PC-9 (cell line): Measurements from ENCODE around the gene FARS2. TPM values are rescaled to one million over a fixed set of nuclear protein-coding genes. Genes with fewer than 3 reads are reported as not detected.

Source experiments
- BruUV-seq: library from RNA; stranded (reverse); fragments of 400-500 nt; replicated peaks from 2 replicates; lab custom pipeline; 2021; lab: Mats Ljungman, UMichigan
- CTCF ChIA-PET: fragments of 300-600 bp; sonication (Branson Sonifier 250); formaldehyde crosslinking; loops from one replicate; lab custom pipeline; 2022; ENCODE audit warnings: antibody characterized with exemption; lab: Charles Lee
- POLR2A ChIA-PET: fragments of 300-600 bp; sonication (Branson Sonifier 250); formaldehyde crosslinking; loops from one replicate; lab custom pipeline; 2022; ENCODE audit warnings: antibody characterized with exemption; ENCODE audit not compliant: unreplicated experiment; lab: Charles Lee
- DNase-seq, 2 experiments: peaks; one replicate each; pipeline versions ENCODE4 v3.0.0 to v3.0.0-alpha.2; 2015 to 2022; ENCODE audit warnings: mixed read lengths in 1 of 2
- H2AFZ ChIP-seq: fragments of 200-600 bp; sonication (generic); 2 replicates; pipeline ENCODE4 v1.8.1; 2017; ENCODE audit warnings: antibody characterized with exemption
- H3F3A ChIP-seq: fragments of 200-600 bp; sonication (generic); 2 replicates; pipeline ENCODE4 v1.8.1; 2017; ENCODE audit warnings: antibody characterized with exemption, mild to moderate bottlenecking, low read depth; ENCODE audit not compliant: insufficient read depth
- H3K27ac ChIP-seq: fragments of 200-600 bp; sonication (generic); 2 replicates; pipeline ENCODE4 v1.6.1; 2016; ENCODE audit warnings: mixed run types
- H3K27me3 ChIP-seq: fragments of 200-600 bp; sonication (generic); 2 replicates; pipeline ENCODE4 v1.6.1; 2016; ENCODE audit warnings: low read depth, mixed run types; ENCODE audit not compliant: insufficient read depth
- H3K36me3 ChIP-seq: fragments of 200-600 bp; sonication (generic); 2 replicates; pipeline ENCODE4 v1.6.1; 2016; ENCODE audit warnings: low read depth, mixed run types
- H3K4me1 ChIP-seq: fragments of 200-600 bp; sonication (generic); replicated peaks from 2 replicates; pipeline ENCODE4 v1.6.1; 2016; ENCODE audit warnings: mixed run types; ENCODE audit not compliant: insufficient read depth
- H3K4me2 ChIP-seq: fragments of 200-600 bp; sonication (generic); 2 replicates; pipeline ENCODE4 v1.6.1; 2017; ENCODE audit warnings: mixed run types
- H3K4me3 ChIP-seq: fragments of 200-600 bp; sonication (generic); 2 replicates; pipeline ENCODE4 v1.6.1; 2016; ENCODE audit warnings: mixed run types
- H3K79me2 ChIP-seq: fragments of 200-600 bp; sonication (generic); 2 replicates; pipeline ENCODE4 v1.6.1; 2017; ENCODE audit warnings: low read depth, mixed run types
- H3K9me2 ChIP-seq: fragments of 200-600 bp; sonication (generic); 2 replicates; pipeline ENCODE4 v1.8.1; 2017; ENCODE audit warnings: mild to moderate bottlenecking; ENCODE audit not compliant: insufficient read depth
- H3K9me3 ChIP-seq: fragments of 200-600 bp; sonication (generic); 2 replicates; pipeline ENCODE4 v1.8.1; 2016; ENCODE audit warnings: low read depth; ENCODE audit not compliant: insufficient read depth
- H4K20me1 ChIP-seq: fragments of 200-600 bp; sonication (generic); 2 replicates; pipeline ENCODE4 v1.8.1; 2017; ENCODE audit not compliant: insufficient read depth
- EZH2 ChIP-seq: fragments of 200-600 bp; sonication (generic); IDR thresholded peaks from 2 replicates; pipeline ENCODE4 v1.8.0; 2017; ENCODE audit warnings: antibody characterized with exemption, low read depth
- intact Hi-C: fragments of 100-400 bp; cut with micrococcal nuclease; formaldehyde crosslinking; loops from one replicate; pipeline ENCODE4 v1.10.0; 2022; ENCODE audit not compliant: unreplicated experiment
- total RNA-seq: library from RNA; stranded (reverse); gene quantifications from 2 replicates; pipeline ENCODE4 v1.2.3, GENCODE V29; 2021
- TF ChIP-seq, protein P1 (sequence below): fragments of 200-600 bp; sonication (generic); conservative IDR thresholded peaks from 2 replicates; pipeline ENCODE4 v1.6.1; 2017; ENCODE audit warnings: mixed run types, antibody characterized with exemption, mild to moderate bottlenecking, moderate library complexity

The FARS2 gene
- total RNA-seq, 1 experiment from 2014 or later, result 26.7 TPM

DNA sequence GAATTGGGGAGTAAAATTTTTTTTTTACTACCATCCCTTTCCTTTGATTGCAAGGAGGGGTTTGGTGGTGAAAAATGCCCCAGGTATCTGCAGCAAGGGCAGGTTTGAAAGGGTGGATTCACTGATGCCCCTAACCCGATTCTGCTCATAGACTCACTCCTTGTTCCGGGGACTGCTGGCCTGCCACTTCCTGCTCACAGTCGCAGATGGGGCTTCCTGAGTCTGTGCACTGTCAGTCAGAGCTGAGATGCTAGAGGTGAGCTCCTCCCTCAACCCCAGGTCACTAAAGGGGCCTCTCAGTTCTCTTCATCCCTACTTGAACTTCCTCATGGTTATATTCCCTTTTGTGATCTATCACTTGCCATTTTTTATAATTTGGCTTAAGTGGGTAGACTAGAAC lies 357.9 kb downstream of the FARS2 start:
- Histone ChIP-seq H3K4me3 (no peak overlapping the region), H3K27ac (no peak overlapping the region), H4K20me1 (no peaks in the 10 kb centered on the region), H3K9me3 (no peaks in the 10 kb centered on the region), H2AFZ (no peak overlapping the region), H3K79me2 (no peaks in the 10 kb centered on the region), H3K27me3 (no peaks in the 10 kb centered on the region), H3K4me2 (no peak overlapping the region), H3F3A (no peaks in the 10 kb centered on the region), H3K36me3 (no peaks in the 10 kb centered on the region), H3K4me1 (no peaks in the 10 kb centered on the region), H3K9me2 (no peaks in the 10 kb centered on the region)
- TF ChIP-seq EZH2, result no peak
- TF ChIP-seq, protein P1, sequence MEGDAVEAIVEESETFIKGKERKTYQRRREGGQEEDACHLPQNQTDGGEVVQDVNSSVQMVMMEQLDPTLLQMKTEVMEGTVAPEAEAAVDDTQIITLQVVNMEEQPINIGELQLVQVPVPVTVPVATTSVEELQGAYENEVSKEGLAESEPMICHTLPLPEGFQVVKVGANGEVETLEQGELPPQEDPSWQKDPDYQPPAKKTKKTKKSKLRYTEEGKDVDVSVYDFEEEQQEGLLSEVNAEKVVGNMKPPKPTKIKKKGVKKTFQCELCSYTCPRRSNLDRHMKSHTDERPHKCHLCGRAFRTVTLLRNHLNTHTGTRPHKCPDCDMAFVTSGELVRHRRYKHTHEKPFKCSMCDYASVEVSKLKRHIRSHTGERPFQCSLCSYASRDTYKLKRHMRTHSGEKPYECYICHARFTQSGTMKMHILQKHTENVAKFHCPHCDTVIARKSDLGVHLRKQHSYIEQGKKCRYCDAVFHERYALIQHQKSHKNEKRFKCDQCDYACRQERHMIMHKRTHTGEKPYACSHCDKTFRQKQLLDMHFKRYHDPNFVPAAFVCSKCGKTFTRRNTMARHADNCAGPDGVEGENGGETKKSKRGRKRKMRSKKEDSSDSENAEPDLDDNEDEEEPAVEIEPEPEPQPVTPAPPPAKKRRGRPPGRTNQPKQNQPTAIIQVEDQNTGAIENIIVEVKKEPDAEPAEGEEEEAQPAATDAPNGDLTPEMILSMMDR, result no peak
- intact Hi-C loops, result no loop called here
- DNase-seq, result no peak
- ChIA-PET CTCF (no interaction called here), POLR2A (no interaction called here)
- BruUV-seq, result no TSS peak

DNA sequence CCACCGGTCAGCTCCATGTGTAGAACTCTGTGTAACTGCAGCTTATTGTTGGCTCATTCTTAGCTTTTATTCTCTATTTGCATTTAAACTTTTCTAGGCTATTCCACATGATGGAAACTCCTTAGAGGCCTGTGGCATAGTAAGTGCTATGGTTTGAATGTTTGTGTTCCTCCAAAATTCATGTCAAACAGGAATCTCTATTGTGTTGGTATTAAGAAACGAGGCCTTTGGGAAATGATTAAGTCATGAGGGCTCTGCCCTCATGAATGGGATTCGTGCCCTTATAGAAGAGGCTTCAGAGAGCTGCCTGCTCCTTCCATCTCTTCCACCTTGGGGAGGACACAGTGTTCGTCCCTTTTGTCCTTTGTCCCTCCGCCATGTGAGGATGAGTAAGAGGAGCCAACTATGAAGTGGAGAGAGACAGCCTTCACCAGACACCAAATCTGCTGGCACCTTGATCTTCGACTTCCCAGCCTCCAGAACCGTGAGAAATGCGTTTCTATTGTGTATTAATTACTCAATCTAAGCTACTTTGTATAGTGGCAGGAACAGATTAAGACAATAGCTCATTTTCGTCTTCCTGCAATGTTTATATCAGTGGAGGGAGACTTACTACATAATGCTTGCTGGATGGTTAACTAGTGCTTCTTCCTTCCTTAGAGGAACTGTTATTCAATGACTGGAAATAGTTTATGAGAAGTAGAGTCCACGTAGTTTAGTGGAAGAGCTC lies 361.1 kb downstream of the FARS2 start:
- H4K20me1 ChIP-seq, result no peaks in the 10 kb centered on the region
- H3K27ac ChIP-seq, result no peak overlapping the region
- no peaks in the 10 kb centered on the region for H3K27me3 ChIP-seq
- H3K4me2 ChIP-seq, result no peak overlapping the region
- TF ChIP-seq EZH2, result no peak
- TF ChIP-seq, protein P1, result no peak
- no TSS peak for BruUV-seq
- no peak for DNase-seq
- H3K9me3 ChIP-seq, result no peaks in the 10 kb centered on the region
- CTCF ChIA-PET, result no interaction called here
- H3K4me3 ChIP-seq, result no peak overlapping the region
- H3F3A ChIP-seq, result no peaks in the 10 kb centered on the region
- H3K4me1 ChIP-seq, result no peaks in the 10 kb centered on the region
- H3K9me2 ChIP-seq, result no peaks in the 10 kb centered on the region
- POLR2A ChIA-PET, result interaction anchor here (0.5 kb wide), 1 partner anchor 29 kb away, joined by 6 read pairs; no protein-coding TSS in a partner anchor
- H2AFZ ChIP-seq, result no peak overlapping the region
- intact Hi-C loops, result no loop called here
- no peaks in the 10 kb centered on the region for H3K36me3 ChIP-seq
- H3K79me2 ChIP-seq, result no peaks in the 10 kb centered on the region

DNA sequence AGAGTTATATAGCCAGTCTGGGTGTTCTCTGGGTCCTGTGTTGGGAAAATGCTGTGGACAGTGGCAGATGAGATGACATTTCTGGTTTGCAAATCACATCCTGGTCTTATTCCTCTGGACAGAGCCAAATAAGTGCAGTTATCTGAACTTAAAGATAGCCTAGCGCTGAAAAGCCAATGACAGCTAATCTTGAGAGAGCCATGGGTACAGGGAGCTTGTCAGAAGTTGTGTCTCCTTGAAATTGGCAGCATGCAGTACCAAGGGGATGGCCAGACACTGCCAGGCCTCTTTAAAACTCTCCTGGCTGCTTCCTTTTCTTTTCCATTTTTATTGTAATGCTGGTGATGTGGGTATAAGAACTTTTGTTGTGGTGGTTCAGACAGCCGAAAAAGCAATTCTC lies 362.5 kb downstream of the FARS2 start:
- Histone ChIP-seq H3K36me3 (no peaks in the 10 kb centered on the region), H2AFZ (no peak overlapping the region), H3K27ac (no peak overlapping the region), H3K27me3 (no peaks in the 10 kb centered on the region), H3K4me3 (no peak overlapping the region), H3K4me2 (no peak overlapping the region), H3K9me2 (no peaks in the 10 kb centered on the region), H3K9me3 (no peaks in the 10 kb centered on the region), H3F3A (no peaks in the 10 kb centered on the region), H3K4me1 (no peaks in the 10 kb centered on the region), H4K20me1 (no peaks in the 10 kb centered on the region), H3K79me2 (no peaks in the 10 kb centered on the region)
- ChIA-PET POLR2A (no interaction called here), CTCF (no interaction called here)
- no TSS peak for BruUV-seq
- DNase-seq, result no peak
- TF ChIP-seq, protein P1, result no peak
- TF ChIP-seq EZH2, result no peak
- intact Hi-C loops, result no loop called here
